H9 (cell line): Measurements from ENCODE around the gene NAA60. TPM values are rescaled to one million over a fixed set of nuclear protein-coding genes. Genes with fewer than 3 reads are reported as not detected.
A peak's percentile ranks its signal among the peaks of the same experiment; 100 is the strongest.

ENCODE experiments used
- DNase-seq: peaks from one replicate; pipeline ENCODE4 v3.0.0-alpha.2; 2017
- H2AFZ ChIP-seq: one replicate; pipeline ENCODE4 v1.6.1; 2013; ENCODE audit warnings: mild to moderate bottlenecking, low read length, control low read depth, moderate library complexity
- H2AK5ac ChIP-seq: 2 replicates; pipeline ENCODE4 v1.6.1; 2013; ENCODE audit warnings: low read length, control low read depth, mixed read lengths; ENCODE audit not compliant: insufficient read length
- H2BK120ac ChIP-seq: one replicate; pipeline ENCODE4 v1.6.1; 2013; ENCODE audit warnings: low read depth, mild to moderate bottlenecking, low read length, control low read depth, inconsistent platforms; ENCODE audit not compliant: poor library complexity, severe bottlenecking
- H2BK12ac ChIP-seq: 2 replicates; pipeline ENCODE4 v1.6.1; 2013; ENCODE audit warnings: low read length, control low read depth, mixed read lengths, low read depth; ENCODE audit not compliant: insufficient read length
- H2BK15ac ChIP-seq: 2 replicates; pipeline ENCODE4 v1.6.1; 2013; ENCODE audit warnings: low read depth, low read length, control low read depth
- H2BK20ac ChIP-seq: one replicate; pipeline ENCODE4 v1.6.1; 2013; ENCODE audit warnings: low read depth, mild to moderate bottlenecking, low read length, control low read depth, inconsistent platforms; ENCODE audit not compliant: poor library complexity, severe bottlenecking
- H2BK5ac ChIP-seq: 2 replicates; pipeline ENCODE4 v1.6.1; 2013; ENCODE audit warnings: low read length, control low read depth, mixed read lengths; ENCODE audit not compliant: insufficient read length
- H3K14ac ChIP-seq: 2 replicates; pipeline ENCODE4 v1.6.1; 2013; ENCODE audit warnings: low read length, control low read depth; ENCODE audit not compliant: insufficient read depth
- H3K18ac ChIP-seq: 2 replicates; pipeline ENCODE4 v1.6.1; 2013; ENCODE audit warnings: low read depth, mild to moderate bottlenecking, mixed read lengths, low read length, control low read depth; ENCODE audit not compliant: insufficient read length
- H3K23ac ChIP-seq: 2 replicates; pipeline ENCODE4 v1.6.1; 2013; ENCODE audit warnings: low read length, control low read depth, mixed read lengths, low read depth; ENCODE audit not compliant: insufficient read length
- H3K23me2 ChIP-seq: 2 replicates; pipeline ENCODE4 v1.6.1; 2013; ENCODE audit warnings: low read depth, mild to moderate bottlenecking, mixed read lengths, low read length, control low read depth; ENCODE audit not compliant: insufficient read length, poor library complexity, severe bottlenecking
- H3K27ac ChIP-seq: 2 replicates; pipeline ENCODE4 v1.5.1; 2013; ENCODE audit warnings: low read length, control low read depth, mixed read lengths, low read depth; ENCODE audit not compliant: insufficient read length
- H3K27me3 ChIP-seq: 2 replicates; pipeline ENCODE4 v1.6.1; 2013; ENCODE audit warnings: low read length, control low read depth, inconsistent platforms; ENCODE audit not compliant: insufficient read depth
- H3K4ac ChIP-seq: 2 replicates; pipeline ENCODE4 v1.6.1; 2013; ENCODE audit warnings: low read depth, mild to moderate bottlenecking, control low read depth, inconsistent platforms, low read length, moderate library complexity
- H3K4me1 ChIP-seq: 2 replicates; pipeline ENCODE4 v1.6.1; 2013; ENCODE audit warnings: low read length, control low read depth, inconsistent platforms; ENCODE audit not compliant: insufficient read depth
- H3K4me2 ChIP-seq: 2 replicates; pipeline ENCODE4 v1.6.1; 2013; ENCODE audit warnings: low read length, control low read depth, mixed read lengths; ENCODE audit not compliant: insufficient read length, insufficient read depth
- H3K56ac ChIP-seq: 2 replicates; pipeline ENCODE4 v1.6.1; 2013; ENCODE audit warnings: low read depth, mild to moderate bottlenecking, mixed read lengths, low read length, control low read depth; ENCODE audit not compliant: insufficient read length
- H3K79me1 ChIP-seq: 2 replicates; pipeline ENCODE4 v1.6.1; 2013; ENCODE audit warnings: low read depth, mild to moderate bottlenecking, moderate library complexity, low read length, control low read depth, inconsistent platforms; ENCODE audit not compliant: insufficient read depth, poor library complexity, severe bottlenecking
- H3K79me2 ChIP-seq: 2 replicates; pipeline ENCODE4 v1.6.1; 2013; ENCODE audit warnings: low read length, control low read depth, inconsistent platforms; ENCODE audit not compliant: insufficient read depth
- H3K9ac ChIP-seq: 2 replicates; pipeline ENCODE4 v1.6.1; 2013; ENCODE audit warnings: low read length, control low read depth, mixed read lengths; ENCODE audit not compliant: insufficient read length; ENCODE audit errors: extremely low read depth
- H3K9me3 ChIP-seq: one replicate; pipeline ENCODE4 v1.6.1; 2013; ENCODE audit warnings: low read depth, low read length, inconsistent platforms; ENCODE audit not compliant: control insufficient read depth
- H3T11ph ChIP-seq: one replicate; pipeline ENCODE4 v1.6.1; 2013; ENCODE audit warnings: mild to moderate bottlenecking, low read length, control low read depth, inconsistent platforms
- H4K20me1 ChIP-seq: one replicate; pipeline ENCODE4 v1.6.1; 2013; ENCODE audit not compliant: control insufficient read depth, insufficient read length, insufficient read depth
- H4K5ac ChIP-seq: 2 replicates; pipeline ENCODE4 v1.6.1; 2013; ENCODE audit warnings: low read depth, mild to moderate bottlenecking, mixed read lengths, low read length, control low read depth; ENCODE audit not compliant: insufficient read length
- H4K8ac ChIP-seq: replicated peaks from 2 replicates; pipeline ENCODE4 v1.6.1; 2013; ENCODE audit warnings: low read length, control low read depth, mixed read lengths, low read depth; ENCODE audit not compliant: insufficient read length
- H4K91ac ChIP-seq: 2 replicates; pipeline ENCODE4 v1.6.1; 2013; ENCODE audit warnings: low read depth, mild to moderate bottlenecking, moderate library complexity, mixed read lengths, low read length, control low read depth; ENCODE audit not compliant: insufficient read length
- H3K27ac Mint-ChIP-seq, 3 experiments: 2 replicates in 2 of 3; 3 replicates in 1 of 3; pipeline ENCODE4 v1.8.0; 2020 to 2021; ENCODE audit warnings: mixed read lengths in 3 of 3, mild to moderate bottlenecking in 1 of 3, moderate library complexity in 1 of 3
- H3K27me3 Mint-ChIP-seq: 2 replicates; pipeline ENCODE4 v1.8.0; 2021; ENCODE audit warnings: low read depth, mild to moderate bottlenecking, moderate library complexity, mixed read lengths
- H3K36me3 Mint-ChIP-seq, 3 experiments: 2 replicates in 2 of 3; 3 replicates in 1 of 3; pipeline ENCODE4 v1.8.0; 2020 to 2021; ENCODE audit warnings: low read depth in 3 of 3, mixed read lengths in 3 of 3; ENCODE audit not compliant: insufficient read depth in 1 of 3
- H3K4me1 Mint-ChIP-seq, 2 experiments: 2 replicates each; pipeline ENCODE4 v1.8.0; 2020; ENCODE audit warnings: mixed read lengths in 2 of 2
- H3K4me3 Mint-ChIP-seq, 2 experiments: 2 replicates in 1 of 2; 3 replicates in 1 of 2; pipeline ENCODE4 v1.8.0; 2020 to 2021; ENCODE audit warnings: mild to moderate bottlenecking in 2 of 2, mixed read lengths in 2 of 2, moderate library complexity in 1 of 2
- H3K9me3 Mint-ChIP-seq, 2 experiments: 2 replicates in 1 of 2; 3 replicates in 1 of 2; pipeline ENCODE4 v1.8.0; 2020; ENCODE audit warnings: mild to moderate bottlenecking in 2 of 2, mixed read lengths in 2 of 2, moderate library complexity in 1 of 2
- WGBS: extraction: QIAGEN DNeasy Blood & Tissue Kit; methylation state at CpG from one replicate; pipeline ENCODE4 v1.1.7; 2013; ENCODE audit warnings: missing lambda C conversion rate, low lambda C conversion rate, mixed read lengths; ENCODE audit not compliant: insufficient read length; ENCODE audit errors: extremely low coverage; 5-methylcytosine and 5-hydroxymethylcytosine counted together
- total RNA-seq: library from RNA; stranded (reverse); gene quantifications from 2 replicates; pipeline ENCODE4 v1.2.1, GENCODE V29; 2021
- TF ChIP-seq, protein P1 (sequence below): fragments of 200-600 bp; sonication (generic); conservative IDR thresholded peaks from 3 replicates; pipeline ENCODE4 v1.8.0; 2021; ENCODE audit warnings: antibody characterized with exemption, mild to moderate bottlenecking

NAA60 gene
- total RNA-seq, 1 experiment from 2014 or later = 49.3 TPM

- Histone ChIP-seq H4K8ac (no peak overlapping the region), H2BK5ac (no peak overlapping the region), H4K5ac (no peak overlapping the region), H2AK5ac (no peak overlapping the region), H3K23ac (no peak overlapping the region), H2BK12ac (no peak overlapping the region), H3K56ac (no peak overlapping the region), H3K4ac (no peak overlapping the region), H3K9ac (peak overlapping the region; percentile 59), H3T11ph (no peak overlapping the region), H2BK15ac (no peak overlapping the region), H3K14ac (no peak overlapping the region; the same call in 1 of the 2 replicates), H3K9me3 (no peaks in the 10 kb centered on the region), H3K18ac (peak overlapping the region; percentile 2), H2BK20ac (no peak overlapping the region), H3K27ac (no peak overlapping the region), H3K4me2 (peak overlapping the region; percentile 36), H3K23me2 (peaks cover 4% of the 10 kb centered on the region), H3K79me1 (no peaks in the 10 kb centered on the region), H4K20me1 (no peaks in the 10 kb centered on the region), H3K79me2 (no peaks in the 10 kb centered on the region), H3K4me1 (no peaks in the 10 kb centered on the region; the same call in 1 of the 2 replicates), H2AFZ (no peak overlapping the region), H3K27me3 (no peaks in the 10 kb centered on the region), H2BK120ac (no peak overlapping the region), H4K91ac (no peak overlapping the region)
- H3K36me3 Mint-ChIP-seq = peaks cover 0 to 15% (median 4%) of the 10 kb centered on the region in 3 experiments; a peak in 3 of 7 replicates
- H3K27me3 Mint-ChIP-seq = peaks cover 10% of the 10 kb centered on the region; the same call in 1 of the 2 replicates
- H3K9me3 Mint-ChIP-seq = no peaks in the 10 kb centered on the region
- WGBS = no CpG with 5 or more reads among the region's 22 CpGs
- DNase-seq = no peak
- H3K4me1 Mint-ChIP-seq = peaks cover 12 to 16% of the 10 kb centered on the region in 2 experiments
- peak overlapping the region; percentile 46 to 95 (median 87); a peak in 6 of 7 replicates for H3K27ac Mint-ChIP-seq
- TF ChIP-seq, protein P1, sequence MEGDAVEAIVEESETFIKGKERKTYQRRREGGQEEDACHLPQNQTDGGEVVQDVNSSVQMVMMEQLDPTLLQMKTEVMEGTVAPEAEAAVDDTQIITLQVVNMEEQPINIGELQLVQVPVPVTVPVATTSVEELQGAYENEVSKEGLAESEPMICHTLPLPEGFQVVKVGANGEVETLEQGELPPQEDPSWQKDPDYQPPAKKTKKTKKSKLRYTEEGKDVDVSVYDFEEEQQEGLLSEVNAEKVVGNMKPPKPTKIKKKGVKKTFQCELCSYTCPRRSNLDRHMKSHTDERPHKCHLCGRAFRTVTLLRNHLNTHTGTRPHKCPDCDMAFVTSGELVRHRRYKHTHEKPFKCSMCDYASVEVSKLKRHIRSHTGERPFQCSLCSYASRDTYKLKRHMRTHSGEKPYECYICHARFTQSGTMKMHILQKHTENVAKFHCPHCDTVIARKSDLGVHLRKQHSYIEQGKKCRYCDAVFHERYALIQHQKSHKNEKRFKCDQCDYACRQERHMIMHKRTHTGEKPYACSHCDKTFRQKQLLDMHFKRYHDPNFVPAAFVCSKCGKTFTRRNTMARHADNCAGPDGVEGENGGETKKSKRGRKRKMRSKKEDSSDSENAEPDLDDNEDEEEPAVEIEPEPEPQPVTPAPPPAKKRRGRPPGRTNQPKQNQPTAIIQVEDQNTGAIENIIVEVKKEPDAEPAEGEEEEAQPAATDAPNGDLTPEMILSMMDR = no peak
- peak overlapping the region; percentile 89 to 92 for H3K4me3 Mint-ChIP-seq
Measured at GRCh38 chr16:3501783-3502400, 58.4 kb downstream of the NAA60 start.
